Neural cell (in vitro differentiated cells): ENCODE results near the gene OR8K5. TPM values are rescaled to one million over a fixed set of nuclear protein-coding genes. Genes with fewer than 3 reads are reported as not detected.

ENCODE experiments used
- H2AFZ ChIP-seq: fragments of 200-600, 300-800 bp; sonication (generic), shearing (Covaris generic); 2 replicates; pipeline ENCODE4 v1.6.0; 2014; ENCODE audit warnings: low read depth, mild to moderate bottlenecking, antibody characterized with exemption, low read length, moderate library complexity
- H3F3A ChIP-seq: fragments of 200-600 bp; shearing (Covaris generic); 2 replicates; pipeline ENCODE4 v1.6.1; 2016; ENCODE audit warnings: mild to moderate bottlenecking, moderate library complexity, mixed read lengths, antibody characterized with exemption, low read length; ENCODE audit not compliant: insufficient read depth, poor library complexity, severe bottlenecking
- H3K27ac ChIP-seq: fragments of 200-600, 300-800 bp; sonication (generic), shearing (Covaris generic); 2 replicates; pipeline ENCODE4 v1.5.1; 2014; ENCODE audit warnings: mild to moderate bottlenecking, low read length, moderate library complexity
- H3K27me3 ChIP-seq: fragments of 300-800, 200-600 bp; sonication (generic), shearing (Covaris generic); 2 replicates; pipeline ENCODE4 v1.6.0; 2014; ENCODE audit warnings: mild to moderate bottlenecking, low read depth, low read length, moderate library complexity; ENCODE audit not compliant: insufficient read depth
- H3K36me3 ChIP-seq: fragments of 300-800, 200-600 bp; sonication (generic), shearing (Covaris generic); 2 replicates; pipeline ENCODE4 v1.5.1; 2014; ENCODE audit warnings: mild to moderate bottlenecking, antibody characterized with exemption, low read length, moderate library complexity; ENCODE audit not compliant: insufficient read depth
- H3K4me2 ChIP-seq: fragments of 300-800, 200-600 bp; sonication (generic), shearing (Covaris generic); 2 replicates; pipeline ENCODE4 v1.6.0; 2014; ENCODE audit warnings: mild to moderate bottlenecking, low read length
- H3K4me3 ChIP-seq: fragments of 300-800, 200-600 bp; sonication (generic), shearing (Covaris generic); 2 replicates; pipeline ENCODE4 v1.5.1; 2014; ENCODE audit warnings: mild to moderate bottlenecking, low read length, moderate library complexity
- H3K79me2 ChIP-seq: fragments of 200-600 bp; shearing (Covaris generic); replicated peaks from 2 replicates; pipeline ENCODE4 v1.6.0; 2014; ENCODE audit warnings: mild to moderate bottlenecking, low read length, moderate library complexity; ENCODE audit not compliant: insufficient read depth
- H3K9ac ChIP-seq: fragments of 300-800, 200-600 bp; sonication (generic), shearing (Covaris generic); 2 replicates; pipeline ENCODE4 v1.6.1; 2016; ENCODE audit warnings: mild to moderate bottlenecking, low read length, mixed read lengths
- H3K9me2 ChIP-seq: fragments of 200-600 bp; shearing (Covaris generic); 2 replicates; pipeline ENCODE4 v1.6.1; 2016; ENCODE audit warnings: mild to moderate bottlenecking, low read length, mixed read lengths; ENCODE audit not compliant: insufficient read depth
- H3K9me3 ChIP-seq: fragments of 200-600, 300-800 bp; sonication (generic), shearing (Covaris generic); 2 replicates; pipeline ENCODE4 v1.6.1; 2016; ENCODE audit warnings: mild to moderate bottlenecking, mixed run types, low read length, moderate library complexity, mixed read lengths
- H4K20me1 ChIP-seq: fragments of 200-600 bp; shearing (Covaris generic); 2 replicates; pipeline ENCODE4 v1.6.1; 2016; ENCODE audit warnings: mild to moderate bottlenecking, mixed run types; ENCODE audit not compliant: insufficient read depth
- CTCF ChIP-seq: fragments of 450-650 bp; IDR thresholded peaks from 2 replicates; pipeline ENCODE4 v1.5.1; 2014; ENCODE audit warnings: antibody characterized with exemption, mild to moderate bottlenecking, moderate library complexity; ENCODE audit not compliant: poor library complexity, severe bottlenecking
- EP300 ChIP-seq: fragments of 450-650 bp; conservative IDR thresholded peaks from 2 replicates; pipeline ENCODE4 v1.6.1; 2014; ENCODE audit warnings: antibody characterized with exemption, mild to moderate bottlenecking, moderate library complexity; ENCODE audit not compliant: poor library complexity, severe bottlenecking
- EZH2 ChIP-seq: fragments of 200-600, 300-800 bp; shearing (Covaris generic), sonication (generic); IDR thresholded peaks from 2 replicates; pipeline ENCODE4 v1.6.1; 2014; ENCODE audit warnings: antibody characterized with exemption, low read length, borderline replicate concordance, mild to moderate bottlenecking; ENCODE audit not compliant: insufficient read depth, poor library complexity, severe bottlenecking
- MXI1 ChIP-seq: fragments of 450-650 bp; conservative IDR thresholded peaks from 2 replicates; pipeline ENCODE4 v1.6.1; 2014; ENCODE audit warnings: antibody characterized with exemption, mild to moderate bottlenecking; ENCODE audit not compliant: poor library complexity, severe bottlenecking
- POLR2AphosphoS5 ChIP-seq: IDR thresholded peaks from 2 replicates; pipeline ENCODE4 v1.6.1; 2012
- RAD21 ChIP-seq: fragments of 450-650 bp; conservative IDR thresholded peaks from 2 replicates; pipeline ENCODE4 v1.6.1; 2014; ENCODE audit warnings: antibody characterized with exemption, mild to moderate bottlenecking, moderate library complexity
- REST ChIP-seq: IDR thresholded peaks from 2 replicates; pipeline ENCODE4 v1.6.1; 2012; ENCODE audit warnings: borderline replicate concordance
- SMC3 ChIP-seq: fragments of 450-650 bp; conservative IDR thresholded peaks from 2 replicates; pipeline ENCODE4 v1.6.1; 2014; ENCODE audit warnings: antibody characterized with exemption, mild to moderate bottlenecking, moderate library complexity; ENCODE audit not compliant: poor library complexity
- TAF1 ChIP-seq: IDR thresholded peaks from 2 replicates; pipeline ENCODE4 v1.6.1; 2012; ENCODE audit warnings: low read depth
- polyA plus RNA-seq: library from polyadenylated mRNA; depleted of rRNA; stranded (reverse); fragments of >200 nt; gene quantifications from 2 replicates; pipeline ENCODE4 v1.2.3, GENCODE V29; 2014

Gene OR8K5
- polyA plus RNA-seq, 1 donor from 2014 or later = not detected

GRCh38 chr11:56176318-56176717 lies 16.2 kb upstream of the OR8K5 start, which contains the start of gene OR5J2:
Gene OR5J2, plus strand, starts transcription at chr11:56176618. Its CDS starts 0 bp downstream, at chr11:56176618.
- Histone ChIP-seq H3K4me2 (no peak within 1 kb of the TSS), H3K36me3 (no peaks in the 10 kb centered on the region), H2AFZ (no peak within 1 kb of the TSS), H3K4me3 (no peak within 1 kb of the TSS), H3K9me2 (no peaks in the 10 kb centered on the region), H3K27ac (no peak within 1 kb of the TSS), H3F3A (no peaks in the 10 kb centered on the region), H3K9ac (no peak within 1 kb of the TSS), H3K27me3 (no peaks in the 10 kb centered on the region), H4K20me1 (no peaks in the 10 kb centered on the region), H3K9me3 (no peaks in the 10 kb centered on the region), H3K79me2 (no peaks in the 10 kb centered on the region)
- TF ChIP-seq MXI1 = no peak

DNA sequence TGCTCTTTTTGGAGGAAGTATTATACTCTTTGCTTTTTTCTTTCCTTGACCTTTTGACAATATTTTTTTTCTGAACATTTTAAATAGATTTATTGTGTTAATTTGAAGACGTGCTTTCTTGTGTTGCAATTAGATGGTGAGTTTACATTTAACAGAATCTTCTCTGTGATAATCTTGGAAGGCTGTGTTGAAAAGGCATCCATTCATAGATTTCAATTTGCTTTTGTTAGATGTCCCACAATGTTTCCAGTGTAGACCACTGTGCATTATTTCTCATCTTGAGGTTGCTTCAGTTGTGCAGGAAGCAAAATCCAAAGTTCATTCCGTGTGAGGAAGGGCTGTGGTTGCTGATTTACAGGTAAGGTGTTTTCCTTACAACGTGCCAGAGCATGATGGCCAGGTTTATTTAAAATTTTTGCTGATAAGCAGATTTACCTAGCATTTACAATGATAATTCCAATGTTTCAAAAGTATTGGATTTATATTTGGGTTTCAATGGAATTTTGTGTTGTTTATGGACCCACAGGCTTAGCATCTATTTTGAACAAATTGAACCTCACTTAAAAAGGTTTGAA lies 12.2 kb upstream of the OR8K5 start:
- H3K9ac ChIP-seq = no peak overlapping the region
- no peaks in the 10 kb centered on the region for H4K20me1 ChIP-seq
- H2AFZ ChIP-seq = no peak overlapping the region
- H3K27ac ChIP-seq = no peak overlapping the region
- H3K9me2 ChIP-seq = no peaks in the 10 kb centered on the region
- no peaks in the 10 kb centered on the region for H3F3A ChIP-seq
- no peak overlapping the region for H3K4me3 ChIP-seq
- H3K36me3 ChIP-seq = no peaks in the 10 kb centered on the region
- no peak overlapping the region for H3K4me2 ChIP-seq
- no peaks in the 10 kb centered on the region for H3K9me3 ChIP-seq
- TF ChIP-seq EP300 (no peak), POLR2AphosphoS5 (no peak), REST (no peak), SMC3 (no peak), TAF1 (no peak), MXI1 (no peak), RAD21 (no peak), CTCF (no peak), EZH2 (no peak)
- H3K27me3 ChIP-seq = no peaks in the 10 kb centered on the region
- H3K79me2 ChIP-seq = no peaks in the 10 kb centered on the region
